Measurements from ENCODE around the gene CHN1.
A peak's percentile ranks its signal among the peaks of the same experiment; 100 is the strongest.

CHN1 gene

GRCh38 chr2:174878537-174879147, 126.5 kb downstream of the CHN1 start:
- peak; percentile 62 for DNase-seq (ENCODE audit: low read depth, low spot score)
- peak overlapping the region; percentile 2 for H3K4me3 ChIP-seq (ENCODE audit: low read depth, low read length)
- in situ Hi-C loops (cut with HindIII; ENCODE audit: low sequenced_read_pairs), result no loop called here
- no peak for TF ChIP-seq CTCF (IDR thresholded peaks at IDR 0.05; ENCODE audit: low read depth, low read length)

- in situ Hi-C loops (cut with HindIII; ENCODE audit: low sequenced_read_pairs), result no loop called here
- no peak overlapping the region for H3K4me3 ChIP-seq (ENCODE audit: low read depth, low read length)
- no peak for DNase-seq (ENCODE audit: low read depth, low spot score)
- TF ChIP-seq CTCF (IDR thresholded peaks at IDR 0.05; ENCODE audit: low read depth, low read length), result no peak
Measured at GRCh38 chr2:174877751-174878150, 127.4 kb downstream of the CHN1 start.

GRCh38 chr2:174877301-174877700, 127.9 kb downstream of the CHN1 start:
- no peak for DNase-seq (ENCODE audit: low read depth, low spot score)
- no peak overlapping the region for H3K4me3 ChIP-seq (ENCODE audit: low read depth, low read length)
- no peak for TF ChIP-seq CTCF (IDR thresholded peaks at IDR 0.05; ENCODE audit: low read depth, low read length)
- in situ Hi-C loops (cut with HindIII; ENCODE audit: low sequenced_read_pairs), result no loop called here

- peak; percentile 23 for DNase-seq (ENCODE audit: low read depth, low spot score)
Measured at GRCh38 chr2:174874085-174874484, 131.1 kb downstream of the CHN1 start.

GRCh38 chr2:174873471-174873870, 131.7 kb downstream of the CHN1 start:
- DNase-seq (ENCODE audit: low read depth, low spot score), result peak; percentile 43
- TF ChIP-seq CTCF (IDR thresholded peaks at IDR 0.05; ENCODE audit: low read depth, low read length), result no peak
- H3K4me3 ChIP-seq (ENCODE audit: low read depth, low read length), result no peak overlapping the region
- in situ Hi-C loops (cut with HindIII; ENCODE audit: low sequenced_read_pairs), result no loop called here

More at GRCh38 chr2:174874085-174874484, 131.1 kb downstream of the CHN1 start:
- no peak for TF ChIP-seq CTCF (IDR thresholded peaks at IDR 0.05; ENCODE audit: low read depth, low read length)
- no peak overlapping the region for H3K4me3 ChIP-seq (ENCODE audit: low read depth, low read length)
- in situ Hi-C loops (cut with HindIII; ENCODE audit: low sequenced_read_pairs), result no loop called here

- DNase-seq (ENCODE audit: low read depth, low spot score), result no peak
- TF ChIP-seq CTCF (IDR thresholded peaks at IDR 0.05; ENCODE audit: low read depth, low read length), result no peak
- no peak overlapping the region for H3K4me3 ChIP-seq (ENCODE audit: low read depth, low read length)
- in situ Hi-C loops (cut with HindIII; ENCODE audit: low sequenced_read_pairs), result no loop called here
Measured at GRCh38 chr2:174870787-174871186, 134.4 kb downstream of the CHN1 start.
